Measurements from ENCODE around the gene DLGAP1. TPM values are rescaled to one million over a fixed set of nuclear protein-coding genes. Genes with fewer than 3 reads are reported as not detected.

Gene DLGAP1
- total RNA-seq, 1 experiment from 2014 or later, result 23.2 TPM

DNA sequence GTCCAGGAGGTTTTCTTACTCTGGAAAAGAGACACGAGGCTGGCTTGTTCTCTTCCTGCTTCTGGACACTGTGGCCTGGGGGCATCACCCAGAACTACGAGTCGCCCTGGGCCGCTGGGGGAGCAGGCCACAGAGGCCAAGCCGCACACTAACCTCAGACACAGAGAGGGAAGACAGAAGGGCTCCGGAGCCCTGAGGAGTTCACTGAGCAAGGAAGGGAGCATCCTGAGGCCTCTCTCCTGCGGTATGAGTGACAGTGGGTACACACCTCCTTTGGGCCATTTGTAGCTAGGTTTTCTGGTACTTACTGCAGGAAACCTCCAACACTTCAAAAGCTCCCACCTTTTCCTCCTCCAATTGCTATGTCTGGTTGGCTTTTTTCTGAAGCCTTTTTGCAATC lies 494.1 kb downstream of the DLGAP1 start:
- no peak overlapping the region for H2BK120ac ChIP-seq (ENCODE audit: low read depth, low read length, poor library complexity, severe bottlenecking)
- peaks cover 2% of the 10 kb centered on the region for H4K20me1 ChIP-seq (ENCODE audit: control insufficient read depth, insufficient read depth, insufficient read length)
- no peak overlapping the region for H2BK12ac ChIP-seq (ENCODE audit: insufficient read length, low read depth, low read length)
- H2BK15ac ChIP-seq (ENCODE audit: low read depth, low read length), result no peak overlapping the region
- H3K27me3 Mint-ChIP-seq (ENCODE audit: low read depth), result no peaks in the 10 kb centered on the region
- H4K5ac ChIP-seq (ENCODE audit: insufficient read length, low read depth, low read length), result no peak overlapping the region
- no peak overlapping the region for H3K9ac ChIP-seq (ENCODE audit: extremely low read depth, insufficient read length, low read length)
- no peak overlapping the region for H2AK5ac ChIP-seq (ENCODE audit: insufficient read length, low read length)
- H3K56ac ChIP-seq (ENCODE audit: insufficient read length, low read depth, low read length), result no peak overlapping the region
- H3K4me1 Mint-ChIP-seq, result peaks cover 30% of the 10 kb centered on the region in 2 experiments
- peaks cover 1 to 4% of the 10 kb centered on the region in 2 experiments; a peak in 3 of 5 replicates for H3K9me3 Mint-ChIP-seq
- TF ChIP-seq, protein P1, sequence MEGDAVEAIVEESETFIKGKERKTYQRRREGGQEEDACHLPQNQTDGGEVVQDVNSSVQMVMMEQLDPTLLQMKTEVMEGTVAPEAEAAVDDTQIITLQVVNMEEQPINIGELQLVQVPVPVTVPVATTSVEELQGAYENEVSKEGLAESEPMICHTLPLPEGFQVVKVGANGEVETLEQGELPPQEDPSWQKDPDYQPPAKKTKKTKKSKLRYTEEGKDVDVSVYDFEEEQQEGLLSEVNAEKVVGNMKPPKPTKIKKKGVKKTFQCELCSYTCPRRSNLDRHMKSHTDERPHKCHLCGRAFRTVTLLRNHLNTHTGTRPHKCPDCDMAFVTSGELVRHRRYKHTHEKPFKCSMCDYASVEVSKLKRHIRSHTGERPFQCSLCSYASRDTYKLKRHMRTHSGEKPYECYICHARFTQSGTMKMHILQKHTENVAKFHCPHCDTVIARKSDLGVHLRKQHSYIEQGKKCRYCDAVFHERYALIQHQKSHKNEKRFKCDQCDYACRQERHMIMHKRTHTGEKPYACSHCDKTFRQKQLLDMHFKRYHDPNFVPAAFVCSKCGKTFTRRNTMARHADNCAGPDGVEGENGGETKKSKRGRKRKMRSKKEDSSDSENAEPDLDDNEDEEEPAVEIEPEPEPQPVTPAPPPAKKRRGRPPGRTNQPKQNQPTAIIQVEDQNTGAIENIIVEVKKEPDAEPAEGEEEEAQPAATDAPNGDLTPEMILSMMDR (conservative IDR thresholded peaks at IDR 0.05), result no peak
- H3K36me3 Mint-ChIP-seq (ENCODE audit: insufficient read depth in 1 of 3, low read depth in 3 of 3), result peaks cover 2 to 7% (median 4%) of the 10 kb centered on the region in 3 experiments; a peak in 5 of 7 replicates
- no peaks in the 10 kb centered on the region for H3K79me1 ChIP-seq (ENCODE audit: insufficient read depth, low read depth, low read length, poor library complexity, severe bottlenecking)
- H3K23me2 ChIP-seq (ENCODE audit: insufficient read length, low read depth, low read length, poor library complexity, severe bottlenecking), result no peaks in the 10 kb centered on the region
- no peak overlapping the region for H4K8ac ChIP-seq (replicated peaks; ENCODE audit: insufficient read length, low read depth, low read length)
- no peaks in the 10 kb centered on the region; the same call in 1 of the 2 replicates for H3K4me1 ChIP-seq (ENCODE audit: insufficient read depth, low read length)
- DNase-seq, result no peak
- no peak overlapping the region for H2BK5ac ChIP-seq (ENCODE audit: insufficient read length, low read length)
- H3K14ac ChIP-seq (ENCODE audit: insufficient read depth, low read length), result no peak overlapping the region
- no peak overlapping the region for H3K27ac ChIP-seq (ENCODE audit: insufficient read length, low read depth, low read length)
- H3K4me3 Mint-ChIP-seq, result no peak overlapping the region
- H3K27me3 ChIP-seq (ENCODE audit: insufficient read depth, low read length), result no peaks in the 10 kb centered on the region
- H3K79me2 ChIP-seq (ENCODE audit: insufficient read depth, low read length), result no peaks in the 10 kb centered on the region
- no peaks in the 10 kb centered on the region for H3K9me3 ChIP-seq (ENCODE audit: control insufficient read depth, low read depth, low read length)
- H2BK20ac ChIP-seq (ENCODE audit: low read depth, low read length, poor library complexity, severe bottlenecking), result no peak overlapping the region
- no peak overlapping the region for H3K18ac ChIP-seq (ENCODE audit: insufficient read length, low read depth, low read length)
- H3K4ac ChIP-seq (ENCODE audit: low read depth, low read length), result no peak overlapping the region
- no peak overlapping the region for H3T11ph ChIP-seq (ENCODE audit: low read length)
- no peak overlapping the region for H4K91ac ChIP-seq (ENCODE audit: insufficient read length, low read depth, low read length)
- no peak overlapping the region for H3K4me2 ChIP-seq (ENCODE audit: insufficient read depth, insufficient read length, low read length)
- no peak overlapping the region for H2AFZ ChIP-seq (ENCODE audit: low read length)
- peak overlapping the region in 1 of 3 experiments; percentile 62; a peak in 2 of 7 replicates for H3K27ac Mint-ChIP-seq
- WGBS (ENCODE audit: extremely low coverage, insufficient read length, low lambda C conversion rate), result no CpG with 5 or more reads among the region's 7 CpGs
- H3K23ac ChIP-seq (ENCODE audit: insufficient read length, low read depth, low read length), result no peak overlapping the region
